ENCODE data around the gene COL4A3. TPM values are rescaled to one million over a fixed set of nuclear protein-coding genes. Genes with fewer than 3 reads are reported as not detected.

The COL4A3 gene
- polyA plus RNA-seq, 3 donors: 0.03 TPM; not detected in 2

DNA sequence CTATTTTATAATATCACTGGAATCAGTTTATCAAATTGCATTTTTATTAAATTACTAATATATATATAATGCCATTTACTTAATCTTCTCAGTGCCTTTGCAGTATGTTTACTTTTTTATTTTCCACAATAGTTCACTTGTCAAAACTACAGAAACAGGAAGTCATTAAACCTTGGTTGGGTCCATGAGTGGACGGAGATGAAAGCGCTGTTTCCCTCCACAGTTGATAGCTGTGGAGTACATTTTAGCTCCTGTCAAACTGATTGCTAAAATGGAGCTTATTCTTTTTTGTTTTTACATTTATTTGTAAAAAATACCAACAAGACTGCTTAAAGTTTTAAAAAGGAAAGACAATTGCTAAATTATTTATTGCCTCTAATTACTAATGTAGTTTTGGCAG lies 179.8 kb downstream of the COL4A3 start:
- Histone ChIP-seq H3K4me1 (ENCODE audit: control insufficient read depth in 1 of 2, insufficient read depth in 2 of 2, low read length in 2 of 2) (no peaks in the 10 kb centered on the region), H3K27ac (ENCODE audit: low read depth in 1 of 2, low read length in 2 of 2) (no peak overlapping the region), H3K9me3 (replicated peaks in 1 of 2; ENCODE audit: control insufficient read depth in 1 of 2, insufficient read depth in 1 of 2, low read length in 2 of 2) (no peaks in the 10 kb centered on the region), H3K36me3 (replicated peaks in 1 of 2; ENCODE audit: control insufficient read depth in 1 of 2, insufficient read depth in 2 of 2, low read length in 2 of 2) (peaks cover 30 to 77% of the 10 kb centered on the region in 2 donors), H2AFZ (ENCODE audit: insufficient read depth, low read depth, low read length, poor library complexity, severe bottlenecking) (no peak overlapping the region), H3K4me2 (replicated peaks; ENCODE audit: extremely low read depth, low read length, poor library complexity, severe bottlenecking) (no peak overlapping the region), H3K79me2 (ENCODE audit: insufficient read depth, low read length) (no peaks in the 10 kb centered on the region), H3K27me3 (ENCODE audit: control insufficient read depth in 2 of 2, insufficient read depth in 2 of 2, low read length in 2 of 2) (no peaks in the 10 kb centered on the region), H3K9ac (ENCODE audit: insufficient read depth, low read length, poor library complexity, severe bottlenecking) (no peak overlapping the region), H3K4me3 (replicated peaks in 1 of 3; ENCODE audit: low read depth in 2 of 3, low read length in 3 of 3) (no peak overlapping the region), H4K20me1 (ENCODE audit: insufficient read depth, low read length) (no peaks in the 10 kb centered on the region)
- intact Hi-C loops (cut with micrococcal nuclease): no loop called here
- Mint-ChIP-seq H3K9me3 (no peaks in the 10 kb centered on the region), H3K27ac (no peak overlapping the region), H3K36me3 (peaks cover 45 to 68% of the 10 kb centered on the region in 2 donors), H3K27me3 (ENCODE audit: low read depth in 3 of 3) (no peaks in the 10 kb centered on the region), H3K4me3 (no peak overlapping the region), H3K4me1 (no peaks in the 10 kb centered on the region)
- TF ChIP-seq, protein P1, sequence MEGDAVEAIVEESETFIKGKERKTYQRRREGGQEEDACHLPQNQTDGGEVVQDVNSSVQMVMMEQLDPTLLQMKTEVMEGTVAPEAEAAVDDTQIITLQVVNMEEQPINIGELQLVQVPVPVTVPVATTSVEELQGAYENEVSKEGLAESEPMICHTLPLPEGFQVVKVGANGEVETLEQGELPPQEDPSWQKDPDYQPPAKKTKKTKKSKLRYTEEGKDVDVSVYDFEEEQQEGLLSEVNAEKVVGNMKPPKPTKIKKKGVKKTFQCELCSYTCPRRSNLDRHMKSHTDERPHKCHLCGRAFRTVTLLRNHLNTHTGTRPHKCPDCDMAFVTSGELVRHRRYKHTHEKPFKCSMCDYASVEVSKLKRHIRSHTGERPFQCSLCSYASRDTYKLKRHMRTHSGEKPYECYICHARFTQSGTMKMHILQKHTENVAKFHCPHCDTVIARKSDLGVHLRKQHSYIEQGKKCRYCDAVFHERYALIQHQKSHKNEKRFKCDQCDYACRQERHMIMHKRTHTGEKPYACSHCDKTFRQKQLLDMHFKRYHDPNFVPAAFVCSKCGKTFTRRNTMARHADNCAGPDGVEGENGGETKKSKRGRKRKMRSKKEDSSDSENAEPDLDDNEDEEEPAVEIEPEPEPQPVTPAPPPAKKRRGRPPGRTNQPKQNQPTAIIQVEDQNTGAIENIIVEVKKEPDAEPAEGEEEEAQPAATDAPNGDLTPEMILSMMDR (IDR thresholded peaks at IDR 0.05): no peak
- WGBS (ENCODE audit: insufficient coverage): no CpG with 5 or more reads among the region's 2 CpGs
- no peak for DNase-seq

DNA sequence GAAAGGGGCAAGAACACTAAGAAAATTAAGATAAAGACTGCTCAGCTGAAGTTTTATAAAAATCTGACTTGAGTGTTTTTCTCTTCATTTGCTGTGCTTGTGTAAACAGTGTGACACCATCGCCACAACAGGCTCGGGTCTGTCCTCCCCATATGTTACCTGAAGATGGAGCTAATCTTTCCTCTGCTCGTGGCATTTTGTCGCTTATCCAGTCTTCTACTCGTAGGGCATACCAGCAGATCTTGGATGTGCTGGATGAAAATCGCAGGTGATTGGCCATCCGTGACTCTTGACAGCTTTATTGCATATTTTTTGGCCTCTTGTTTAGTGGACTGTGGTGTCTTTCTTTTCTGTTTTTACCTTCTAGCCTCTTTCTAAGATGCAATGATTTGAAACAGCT lies 182.7 kb downstream of the COL4A3 start:
- Histone ChIP-seq H4K20me1 (ENCODE audit: insufficient read depth, low read length) (no peaks in the 10 kb centered on the region), H3K4me3 (replicated peaks in 1 of 3; ENCODE audit: low read depth in 2 of 3, low read length in 3 of 3) (no peak overlapping the region), H3K4me1 (ENCODE audit: control insufficient read depth in 1 of 2, insufficient read depth in 2 of 2, low read length in 2 of 2) (no peaks in the 10 kb centered on the region), H3K36me3 (replicated peaks in 1 of 2; ENCODE audit: control insufficient read depth in 1 of 2, insufficient read depth in 2 of 2, low read length in 2 of 2) (peaks cover 28 to 74% of the 10 kb centered on the region in 2 donors), H3K27ac (ENCODE audit: low read depth in 1 of 2, low read length in 2 of 2) (no peak overlapping the region), H3K9ac (ENCODE audit: insufficient read depth, low read length, poor library complexity, severe bottlenecking) (no peak overlapping the region), H3K4me2 (replicated peaks; ENCODE audit: extremely low read depth, low read length, poor library complexity, severe bottlenecking) (no peak overlapping the region), H3K9me3 (replicated peaks in 1 of 2; ENCODE audit: control insufficient read depth in 1 of 2, insufficient read depth in 1 of 2, low read length in 2 of 2) (no peaks in the 10 kb centered on the region), H3K79me2 (ENCODE audit: insufficient read depth, low read length) (no peaks in the 10 kb centered on the region), H3K27me3 (ENCODE audit: control insufficient read depth in 2 of 2, insufficient read depth in 2 of 2, low read length in 2 of 2) (no peaks in the 10 kb centered on the region), H2AFZ (ENCODE audit: insufficient read depth, low read depth, low read length, poor library complexity, severe bottlenecking) (no peak overlapping the region)
- no peaks in the 10 kb centered on the region for H3K9me3 Mint-ChIP-seq
- 95% methylated on average over 5 of the region's 7 CpGs for WGBS (ENCODE audit: insufficient coverage)
- no peak overlapping the region for H3K4me3 Mint-ChIP-seq
- H3K4me1 Mint-ChIP-seq: no peaks in the 10 kb centered on the region
- TF ChIP-seq, protein P1 (IDR thresholded peaks at IDR 0.05): no peak
- H3K27ac Mint-ChIP-seq: no peak overlapping the region
- intact Hi-C loops (cut with micrococcal nuclease): no loop called here
- H3K36me3 Mint-ChIP-seq: peaks cover 52 to 53% of the 10 kb centered on the region in 2 donors
- H3K27me3 Mint-ChIP-seq (ENCODE audit: low read depth in 3 of 3): no peaks in the 10 kb centered on the region
- no peak for DNase-seq
